A549 (cell line): Measurements from ENCODE around the gene VAMP1.
"Not testable (repeated sequence)": the region's sequence is repeated elsewhere in the genome, so short reads cannot be mapped to it uniquely, and the experiment has no call there.

ENCODE experiments used
- CHD2 ChIP-seq: fragments of 150-350 bp; IDR thresholded peaks from 2 replicates; pipeline ENCODE4 v1.6.1; 2014; ENCODE audit warnings: low read length; ENCODE audit not compliant: partially characterized antibody
- EHMT2 ChIP-seq: fragments of 200-600 bp; sonication (generic); IDR thresholded peaks from 2 replicates; pipeline ENCODE4 v1.6.1; 2016; ENCODE audit warnings: antibody characterized with exemption, low read depth, mild to moderate bottlenecking, moderate library complexity
- EP300 ChIP-seq, 2 experiments: fragments of >200 bp; sonication (Bioruptor Twin); formaldehyde crosslinking; IDR thresholded peaks; 2 replicates in 1 of 2; 3 replicates in 1 of 2; pipeline ENCODE4 v1.6.1; 2016 to 2017
- JUN ChIP-seq, 2 experiments: fragments of >200 bp; sonication (Bioruptor Twin); formaldehyde crosslinking; IDR thresholded peaks; 2 replicates in 1 of 2; 3 replicates in 1 of 2; pipeline ENCODE4 v1.6.1; 2016 to 2017
- MYC ChIP-seq: IDR thresholded peaks from 2 replicates; pipeline ENCODE4 v1.6.1; 2012; ENCODE audit warnings: mild to moderate bottlenecking, inconsistent platforms, low read length, improper control_type of control experiment, borderline replicate concordance
- NPAS2 ChIP-seq: fragments of 250-450 bp; sonication (Bioruptor Pico); IDR thresholded peaks from 2 replicates; pipeline ENCODE4 v1.8.0; 2022; ENCODE audit warnings: mild to moderate bottlenecking, moderate library complexity, borderline replicate concordance
- POLR2A ChIP-seq: IDR thresholded peaks from 2 replicates; pipeline ENCODE4 v1.6.1; 2012; ENCODE audit warnings: mild to moderate bottlenecking, low read length
- RAD21 ChIP-seq, 2 experiments: fragments of >200 bp in 1 of 2; sonication (Bioruptor Twin) in 1 of 2; formaldehyde crosslinking in 1 of 2; IDR thresholded peaks in 1 of 2; conservative IDR thresholded peaks in 1 of 2; 2 replicates in 1 of 2; 3 replicates in 1 of 2; pipeline ENCODE4 v1.6.1; 2012 to 2018; ENCODE audit warnings: inconsistent platforms in 1 of 2
- RCOR1 ChIP-seq: fragments of 150-350 bp; IDR thresholded peaks from 2 replicates; pipeline ENCODE4 v1.6.1; 2014; ENCODE audit warnings: antibody characterized with exemption, low read length, low read depth
- RFX5 ChIP-seq: fragments of 450-650 bp; IDR thresholded peaks from 2 replicates; pipeline ENCODE4 v1.7.1; 2014; ENCODE audit warnings: antibody characterized with exemption, mild to moderate bottlenecking, moderate library complexity
- TF ChIP-seq, protein P1 (sequence below): fragments of >200 bp; sonication (Bioruptor Twin); formaldehyde crosslinking; IDR thresholded peaks from 3 replicates; pipeline ENCODE4 v1.5.1; 2016
- TF ChIP-seq, protein P2 (sequence below): IDR thresholded peaks from 2 replicates; pipeline ENCODE4 v1.6.1; 2012
- TF ChIP-seq, protein P3 (sequence below): fragments of 450-650 bp; IDR thresholded peaks from 2 replicates; pipeline ENCODE4 v1.6.1; 2014; ENCODE audit warnings: antibody characterized with exemption

- TF ChIP-seq, protein P1, sequence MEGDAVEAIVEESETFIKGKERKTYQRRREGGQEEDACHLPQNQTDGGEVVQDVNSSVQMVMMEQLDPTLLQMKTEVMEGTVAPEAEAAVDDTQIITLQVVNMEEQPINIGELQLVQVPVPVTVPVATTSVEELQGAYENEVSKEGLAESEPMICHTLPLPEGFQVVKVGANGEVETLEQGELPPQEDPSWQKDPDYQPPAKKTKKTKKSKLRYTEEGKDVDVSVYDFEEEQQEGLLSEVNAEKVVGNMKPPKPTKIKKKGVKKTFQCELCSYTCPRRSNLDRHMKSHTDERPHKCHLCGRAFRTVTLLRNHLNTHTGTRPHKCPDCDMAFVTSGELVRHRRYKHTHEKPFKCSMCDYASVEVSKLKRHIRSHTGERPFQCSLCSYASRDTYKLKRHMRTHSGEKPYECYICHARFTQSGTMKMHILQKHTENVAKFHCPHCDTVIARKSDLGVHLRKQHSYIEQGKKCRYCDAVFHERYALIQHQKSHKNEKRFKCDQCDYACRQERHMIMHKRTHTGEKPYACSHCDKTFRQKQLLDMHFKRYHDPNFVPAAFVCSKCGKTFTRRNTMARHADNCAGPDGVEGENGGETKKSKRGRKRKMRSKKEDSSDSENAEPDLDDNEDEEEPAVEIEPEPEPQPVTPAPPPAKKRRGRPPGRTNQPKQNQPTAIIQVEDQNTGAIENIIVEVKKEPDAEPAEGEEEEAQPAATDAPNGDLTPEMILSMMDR = not testable (repeated sequence)
- TF ChIP-seq CHD2; RFX5; EP300 (IDR thresholded peaks at IDR 0.05); POLR2A; RAD21 (conservative IDR thresholded peaks at IDR 0.05 in 1 of 2, IDR thresholded peaks at IDR 0.05 in 1 of 2); EHMT2; NPAS2 (CRISPR knock-in tag); MYC; RCOR1; JUN (IDR thresholded peaks at IDR 0.05): not testable (repeated sequence)
- TF ChIP-seq, protein P2, sequence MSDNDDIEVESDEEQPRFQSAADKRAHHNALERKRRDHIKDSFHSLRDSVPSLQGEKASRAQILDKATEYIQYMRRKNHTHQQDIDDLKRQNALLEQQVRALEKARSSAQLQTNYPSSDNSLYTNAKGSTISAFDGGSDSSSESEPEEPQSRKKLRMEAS = not testable (repeated sequence)
- TF ChIP-seq, protein P3, sequence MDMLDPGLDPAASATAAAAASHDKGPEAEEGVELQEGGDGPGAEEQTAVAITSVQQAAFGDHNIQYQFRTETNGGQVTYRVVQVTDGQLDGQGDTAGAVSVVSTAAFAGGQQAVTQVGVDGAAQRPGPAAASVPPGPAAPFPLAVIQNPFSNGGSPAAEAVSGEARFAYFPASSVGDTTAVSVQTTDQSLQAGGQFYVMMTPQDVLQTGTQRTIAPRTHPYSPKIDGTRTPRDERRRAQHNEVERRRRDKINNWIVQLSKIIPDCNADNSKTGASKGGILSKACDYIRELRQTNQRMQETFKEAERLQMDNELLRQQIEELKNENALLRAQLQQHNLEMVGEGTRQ = not testable (repeated sequence)
Measured at GRCh38 chr12:6466751-6467150, 3.7 kb downstream of the VAMP1 start.
